Adrenal gland (tissue), 12 donors: Measurements from ENCODE around the gene CDC27. TPM values are rescaled to one million over a fixed set of nuclear protein-coding genes. Genes with fewer than 3 reads are reported as not detected.

Experiments
- DNase-seq, 7 donors: peaks; one replicate each; pipeline ENCODE4 v3.0.0-alpha.2; 2019 to 2020
- H3K27ac ChIP-seq, 5 donors: fragments of 200-600 bp; sonication (generic) in 4 of 5; 1 replicate in 3 of 5; 2 replicates in 2 of 5; pipeline versions ENCODE4 v1.5.1 to v1.8.0; 2016 to 2020; ENCODE audit warnings: mild to moderate bottlenecking in 1 of 5
- H3K27me3 ChIP-seq: fragments of 200-600 bp; 2 replicates; pipeline ENCODE4 v1.8.0; 2021
- H3K36me3 ChIP-seq, 2 donors: fragments of 200-600 bp; replicated peaks in 1 of 2; 1 replicate in 1 of 2; 2 replicates in 1 of 2; pipeline versions ENCODE4 v1.5.1 to v1.8.0; 2018 to 2022
- H3K4me1 ChIP-seq, 2 donors: fragments of 200-600 bp; replicated peaks in 1 of 2; 1 replicate in 1 of 2; 2 replicates in 1 of 2; pipeline versions ENCODE4 v1.5.1 to v1.8.0; 2018 to 2021
- H3K4me3 ChIP-seq, 4 donors: fragments of 200-600 bp; sonication (generic) in 3 of 4; one replicate each; pipeline ENCODE4 v1.5.1; 2016 to 2018
- H3K9me3 ChIP-seq, 3 donors: fragments of 200-600 bp; sonication (generic) in 1 of 3; replicated peaks in 1 of 3; 1 replicate in 2 of 3; 2 replicates in 1 of 3; pipeline versions ENCODE4 v1.5.1 to v1.8.0; 2016 to 2021
- POLR2A ChIP-seq, 2 donors: fragments of 450-650 bp; IDR thresholded peaks; one replicate each; pipeline ENCODE4 v1.6.1; 2017; ENCODE audit warnings: antibody characterized with exemption in 2 of 2, mild to moderate bottlenecking in 2 of 2, moderate library complexity in 1 of 2
- WGBS, 4 donors: extraction: QIAGEN DNeasy Blood & Tissue Kit in 2 of 4; methylation state at CpG; one replicate each; pipeline versions ENCODE4 v1.1.5 to v1.1.7; 2013 to 2017; 5-methylcytosine and 5-hydroxymethylcytosine counted together
- intact Hi-C, 2 donors: fragments of 100-400 bp; cut with DNase I; formaldehyde crosslinking; loops; one replicate each; pipeline versions ENCODE4 v1.14.1 to v1.15.0; 2022 to 2023
- polyA plus RNA-seq, 3 donors: library from polyadenylated mRNA; stranded (reverse); fragments of 200-250 nt in 2 of 3; fragments of 350-450 nt in 1 of 3; fragmentation: Illumina TruSeq in 1 of 3; extraction: RNeasy Lipid Tissue Mini Kit (QIAGEN cat#74804) in 1 of 3; gene quantifications; one replicate each; pipeline ENCODE4 v1.2.3, GENCODE V29; 2013 to 2014
- total RNA-seq, 9 donors: library from RNA; depleted of rRNA in 4 of 9; stranded (reverse); fragments of >200 nt in 4 of 9; fragments of 120-200 nt in 1 of 9; fragmentation: NEBNext Ultra II Directional in 1 of 9; extraction: Animal tissue kit (Norgen Biotek cat#: 25700) in 1 of 9; gene quantifications; one replicate each; pipeline versions ENCODE4 v1.1.0 to v1.2.4, GENCODE V29; 2013 to 2023
- TF ChIP-seq, protein P1 (sequence below), 6 experiments: fragments of 450-650 bp in 4 of 6; fragments of 200-600 bp in 2 of 6; sonication (generic) in 1 of 6; IDR thresholded peaks; 1 replicate in 5 of 6; 2 replicates in 1 of 6; pipeline versions ENCODE4 v1.5.1 to v1.8.0; 2016 to 2021; ENCODE audit warnings: antibody characterized with exemption in 6 of 6, mild to moderate bottlenecking in 2 of 6, moderate library complexity in 1 of 6
- donor health status: healthy with polysubstance abuse.
- donor health status: Bipolar disorder and iron deficiency.
- donor health status: DM: yes; HTN: yes; CAD: no.
- donor health status: DM: no; HTN: no; CAD: no.
- donor health status: DM: no; HTN: no; CAD: no.
- donor health status: DM: yes; HTN: yes; CAD: no.

CDC27 gene
- total and polyA plus RNA-seq, 12 donors = 13.5 to 153 (median 73.2) TPM

DNA sequence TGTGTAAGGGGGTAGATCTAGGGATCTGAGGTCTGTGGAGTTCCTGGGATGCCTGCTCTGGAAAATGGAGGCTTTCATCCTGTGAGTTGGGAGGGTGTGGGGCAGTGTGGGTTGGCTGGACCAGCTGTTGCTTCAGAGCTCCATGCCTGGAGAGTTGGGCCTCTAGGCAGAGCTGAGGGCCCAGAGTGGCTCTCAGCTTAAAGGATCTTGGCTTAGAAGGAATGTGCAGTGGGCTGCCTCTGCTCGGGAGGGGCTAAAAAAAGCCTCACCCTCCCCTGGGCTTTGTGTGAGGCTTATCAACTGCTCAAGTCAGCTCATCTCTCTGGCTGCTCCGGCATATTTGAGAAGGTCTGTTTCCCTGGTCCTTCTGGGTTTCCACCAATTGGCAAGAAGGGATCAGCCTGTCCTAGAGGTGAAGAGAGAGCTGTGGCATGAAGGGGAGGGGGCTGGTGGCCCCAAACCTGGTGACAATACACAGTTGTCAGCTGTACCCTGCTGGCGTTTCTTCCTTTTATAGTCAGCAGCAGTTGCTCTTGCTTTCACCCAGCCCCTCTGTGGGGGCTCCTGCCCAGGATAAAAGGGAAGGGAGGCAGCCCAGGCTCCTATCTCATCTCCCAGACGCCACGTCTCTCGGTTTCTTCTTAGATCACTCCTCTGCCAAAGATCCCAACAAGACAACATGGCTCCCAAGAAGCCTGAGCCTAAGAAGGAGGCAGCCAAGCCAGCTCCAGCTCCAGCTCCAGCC lies 19.8 kb upstream of the CDC27 start, which contains the start of gene MYL4:
Gene MYL4, plus strand, starts transcription at position 605 of the 745 bp plus-strand sequence. Its CDS starts 75 bp downstream, at position 680.
- DNase-seq = no peak
- 87 to 99% (median 88%) methylated on average over 5 to 6 of the region's 6 CpGs for WGBS, 4 donors
- no peak for TF ChIP-seq POLR2A (IDR thresholded peaks at IDR 0.05)
- TF ChIP-seq, protein P1, sequence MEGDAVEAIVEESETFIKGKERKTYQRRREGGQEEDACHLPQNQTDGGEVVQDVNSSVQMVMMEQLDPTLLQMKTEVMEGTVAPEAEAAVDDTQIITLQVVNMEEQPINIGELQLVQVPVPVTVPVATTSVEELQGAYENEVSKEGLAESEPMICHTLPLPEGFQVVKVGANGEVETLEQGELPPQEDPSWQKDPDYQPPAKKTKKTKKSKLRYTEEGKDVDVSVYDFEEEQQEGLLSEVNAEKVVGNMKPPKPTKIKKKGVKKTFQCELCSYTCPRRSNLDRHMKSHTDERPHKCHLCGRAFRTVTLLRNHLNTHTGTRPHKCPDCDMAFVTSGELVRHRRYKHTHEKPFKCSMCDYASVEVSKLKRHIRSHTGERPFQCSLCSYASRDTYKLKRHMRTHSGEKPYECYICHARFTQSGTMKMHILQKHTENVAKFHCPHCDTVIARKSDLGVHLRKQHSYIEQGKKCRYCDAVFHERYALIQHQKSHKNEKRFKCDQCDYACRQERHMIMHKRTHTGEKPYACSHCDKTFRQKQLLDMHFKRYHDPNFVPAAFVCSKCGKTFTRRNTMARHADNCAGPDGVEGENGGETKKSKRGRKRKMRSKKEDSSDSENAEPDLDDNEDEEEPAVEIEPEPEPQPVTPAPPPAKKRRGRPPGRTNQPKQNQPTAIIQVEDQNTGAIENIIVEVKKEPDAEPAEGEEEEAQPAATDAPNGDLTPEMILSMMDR (IDR thresholded peaks at IDR 0.05) = no peak
- Histone ChIP-seq H3K27me3 (no peaks in the 10 kb centered on the region), H3K9me3 (no peaks in the 10 kb centered on the region), H3K36me3 (no peaks in the 10 kb centered on the region), H3K27ac (no peak within 1 kb of the TSS), H3K4me1 (peaks cover 10 to 20% of the 10 kb centered on the region in 2 donors), H3K4me3 (no peak within 1 kb of the TSS)
- intact Hi-C loops = no loop called here

- H3K27ac ChIP-seq = no peak overlapping the region
- intact Hi-C loops = no loop called here
These were observed 18.3 kb upstream of the CDC27 start for GRCh38 chr17:47207143-47208067.

DNA sequence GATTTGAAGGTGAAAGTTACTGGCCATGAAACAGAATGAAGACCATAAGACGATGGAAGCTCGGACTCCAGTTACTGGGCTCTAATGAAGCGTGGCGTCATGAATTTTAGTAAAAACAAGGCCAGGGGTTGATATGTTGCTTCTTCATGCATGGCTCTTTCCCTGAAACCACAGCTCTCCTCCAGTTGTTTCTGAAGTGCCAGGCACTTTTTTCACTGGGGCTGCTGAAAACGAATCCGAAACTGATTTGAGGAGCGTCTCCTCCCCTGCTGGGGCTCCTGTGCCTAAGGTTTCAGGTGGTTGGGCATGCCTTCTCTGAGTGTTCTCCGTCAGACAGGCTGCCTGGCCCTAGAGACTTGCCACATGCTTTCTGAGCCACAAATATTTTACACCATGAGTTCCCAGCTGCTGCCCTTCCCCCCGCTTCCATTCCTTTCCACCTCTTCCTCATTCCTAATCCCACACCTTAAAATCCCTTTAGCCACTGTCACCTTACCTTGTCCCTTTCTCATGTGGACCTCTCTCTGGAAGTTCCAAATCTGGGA lies 16.4 kb upstream of the CDC27 start:
- Histone ChIP-seq H3K4me1 (peaks cover 10 to 20% of the 10 kb centered on the region in 2 donors), H3K9me3 (no peaks in the 10 kb centered on the region), H3K36me3 (no peaks in the 10 kb centered on the region), H3K4me3 (peak overlapping the region in 1 of 4 donors; percentile 6), H3K27me3 (no peaks in the 10 kb centered on the region), H3K27ac (peak overlapping the region in 4 of 5 donors; percentile 29 to 73 (median 60))
- WGBS, 4 donors = 50 to 55% (median 52%) methylated on average over 9 of the region's 9 CpGs
- TF ChIP-seq, protein P1 (IDR thresholded peaks at IDR 0.05) = no peak
- TF ChIP-seq POLR2A (IDR thresholded peaks at IDR 0.05) = peak in 1 of 2 donors; percentile 44
- peak in 6 of 7 donors; percentile 65 to 81 (median 77) for DNase-seq
- intact Hi-C loops = no loop called here

More at GRCh38 chr17:47207143-47208067, 18.3 kb upstream of the CDC27 start:
- TF ChIP-seq, protein P1 (IDR thresholded peaks at IDR 0.05) = no peak
- TF ChIP-seq POLR2A (IDR thresholded peaks at IDR 0.05) = no peak
- Histone ChIP-seq H3K4me3 (no peak overlapping the region), H3K27me3 (no peaks in the 10 kb centered on the region), H3K9me3 (no peaks in the 10 kb centered on the region), H3K36me3 (no peaks in the 10 kb centered on the region), H3K4me1 (peaks cover 10 to 20% of the 10 kb centered on the region in 2 donors)
- no peak for DNase-seq
- WGBS, 4 donors = 81 to 90% (median 87%) methylated on average over 8 of the region's 8 CpGs
